Measurements from ENCODE around the gene WDR5.
A peak's percentile ranks its signal among the peaks of the same experiment; 100 is the strongest.

WDR5 gene

DNA sequence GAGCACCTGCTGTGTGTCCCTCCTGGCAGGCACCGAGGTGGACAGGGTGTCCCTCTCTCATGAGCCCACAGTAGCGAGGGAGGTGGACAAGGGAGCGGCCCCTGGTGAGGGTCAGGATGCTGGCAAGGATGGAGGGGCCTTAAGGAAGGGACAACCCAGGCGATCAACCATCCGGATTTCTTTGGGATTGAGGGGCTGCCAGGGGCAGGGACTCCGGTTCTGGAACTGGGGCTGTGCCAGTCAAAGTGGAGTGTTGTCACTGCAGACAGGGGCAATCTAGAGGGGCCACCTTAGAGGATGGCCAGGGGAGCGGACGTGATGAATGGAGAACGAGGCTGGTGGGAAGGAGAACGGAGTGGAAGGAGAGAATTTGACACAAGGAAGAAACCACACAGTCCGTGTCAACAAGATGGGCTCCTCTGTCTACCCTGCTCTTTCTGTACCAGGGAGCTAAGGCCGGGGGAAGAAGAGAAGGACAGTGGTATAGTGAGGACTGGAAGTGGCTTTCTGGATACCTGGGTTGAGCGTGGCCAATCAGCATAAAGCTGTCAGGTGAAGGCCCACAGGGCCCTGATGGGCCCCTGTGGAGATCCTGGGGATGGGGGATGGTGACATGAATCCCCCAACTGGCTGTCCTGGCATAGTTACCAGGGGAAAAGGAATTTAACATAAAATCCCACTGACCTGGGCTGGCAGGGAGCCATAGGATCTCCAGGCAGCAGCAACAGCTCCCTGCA is 4.2 kb upstream of the WDR5 start:
- no peak for TF ChIP-seq CTCF (conservative IDR thresholded peaks at IDR 0.05; ENCODE audit: low read depth, low read length)
- H2AFZ ChIP-seq (ENCODE audit: low read depth), result no peak overlapping the region
- H3K36me3 ChIP-seq (ENCODE audit: insufficient read depth), result no peaks in the 10 kb centered on the region
- peaks cover 7% of the 10 kb centered on the region; the same call in 1 of the 2 replicates for H3K27me3 ChIP-seq (ENCODE audit: insufficient read depth, low read depth)
- H3K4me2 ChIP-seq, result no peak overlapping the region
- peaks cover 3% of the 10 kb centered on the region for H3K79me2 ChIP-seq (ENCODE audit: insufficient read depth, low read depth)
- peaks cover 9% of the 10 kb centered on the region for H3K4me1 ChIP-seq (ENCODE audit: low read depth, poor library complexity, severe bottlenecking)
- H3K4me3 ChIP-seq (IDR thresholded peaks at IDR 0.05; ENCODE audit: insufficient read depth, low read depth, low read length), result no peak overlapping the region
- H3K9ac ChIP-seq, result no peak overlapping the region
- no peaks in the 10 kb centered on the region for H4K20me1 ChIP-seq (ENCODE audit: insufficient read depth)
- H3K27ac ChIP-seq, result no peak overlapping the region

DNA sequence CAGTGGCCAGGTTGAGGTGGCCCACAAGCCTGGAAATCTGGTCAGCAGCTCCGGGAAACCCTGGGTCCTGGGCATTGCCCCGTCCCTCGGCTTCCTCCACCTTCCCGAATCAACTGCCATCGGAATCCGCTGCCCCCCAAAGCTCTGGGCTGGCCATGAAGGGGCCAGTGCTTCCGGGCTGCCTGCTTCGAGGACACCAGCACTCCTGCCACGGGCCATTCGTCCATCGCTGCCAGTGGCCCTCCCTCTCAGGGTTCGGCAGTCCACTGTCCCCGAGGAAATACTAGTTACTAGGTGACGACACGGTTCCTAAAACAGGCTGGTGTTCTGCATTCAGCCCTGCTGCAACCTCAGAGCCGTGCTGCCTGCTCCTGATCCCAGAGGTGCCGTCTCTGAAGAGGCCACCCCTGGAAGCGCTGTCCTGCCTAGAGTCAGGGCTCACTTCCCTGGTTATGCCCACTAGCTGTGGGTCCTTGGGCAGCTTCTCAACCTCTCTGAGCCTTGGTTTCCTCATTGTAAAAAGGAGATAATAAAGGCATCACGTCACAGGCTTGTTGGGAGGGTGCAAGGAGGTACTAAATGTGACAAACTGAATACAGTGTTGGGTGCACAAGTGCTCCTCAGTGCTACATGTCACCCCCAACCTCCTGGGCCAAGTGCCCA is 3.5 kb upstream of the WDR5 start:
- H3K36me3 ChIP-seq (ENCODE audit: insufficient read depth), result no peaks in the 10 kb centered on the region
- H2AFZ ChIP-seq (ENCODE audit: low read depth), result no peak overlapping the region
- H3K4me2 ChIP-seq, result no peak overlapping the region
- H3K4me1 ChIP-seq (ENCODE audit: low read depth, poor library complexity, severe bottlenecking), result peaks cover 14% of the 10 kb centered on the region
- peaks cover 10% of the 10 kb centered on the region for H3K79me2 ChIP-seq (ENCODE audit: insufficient read depth, low read depth)
- no peak overlapping the region for H3K27ac ChIP-seq
- H3K4me3 ChIP-seq (IDR thresholded peaks at IDR 0.05; ENCODE audit: insufficient read depth, low read depth, low read length), result no peak overlapping the region
- no peaks in the 10 kb centered on the region for H4K20me1 ChIP-seq (ENCODE audit: insufficient read depth)
- H3K27me3 ChIP-seq (ENCODE audit: insufficient read depth, low read depth), result peaks cover 7% of the 10 kb centered on the region; the same call in 1 of the 2 replicates
- no peak overlapping the region for H3K9ac ChIP-seq
- no peak for TF ChIP-seq CTCF (conservative IDR thresholded peaks at IDR 0.05; ENCODE audit: low read depth, low read length)

- Histone ChIP-seq H3K4me2 (peak overlapping the region; percentile 98), H4K20me1 (ENCODE audit: insufficient read depth) (peaks cover 9% of the 10 kb centered on the region; the same call in 1 of the 2 replicates), H3K4me1 (ENCODE audit: low read depth, poor library complexity, severe bottlenecking) (peaks cover 22% of the 10 kb centered on the region), H3K4me3 (IDR thresholded peaks at IDR 0.05; ENCODE audit: insufficient read depth, low read depth, low read length) (no peak overlapping the region), H2AFZ (ENCODE audit: low read depth) (peak overlapping the region; percentile 99), H3K27ac (peak overlapping the region; percentile 96), H3K79me2 (ENCODE audit: insufficient read depth, low read depth) (peaks cover 36% of the 10 kb centered on the region), H3K36me3 (ENCODE audit: insufficient read depth) (no peaks in the 10 kb centered on the region), H3K27me3 (ENCODE audit: insufficient read depth, low read depth) (no peaks in the 10 kb centered on the region), H3K9ac (peak overlapping the region; percentile 98)
- TF ChIP-seq CTCF (conservative IDR thresholded peaks at IDR 0.05; ENCODE audit: low read depth, low read length), result no peak
Observed at GRCh38 chr9:134134949-134135342, 936 bp upstream of the WDR5 start.

DNA sequence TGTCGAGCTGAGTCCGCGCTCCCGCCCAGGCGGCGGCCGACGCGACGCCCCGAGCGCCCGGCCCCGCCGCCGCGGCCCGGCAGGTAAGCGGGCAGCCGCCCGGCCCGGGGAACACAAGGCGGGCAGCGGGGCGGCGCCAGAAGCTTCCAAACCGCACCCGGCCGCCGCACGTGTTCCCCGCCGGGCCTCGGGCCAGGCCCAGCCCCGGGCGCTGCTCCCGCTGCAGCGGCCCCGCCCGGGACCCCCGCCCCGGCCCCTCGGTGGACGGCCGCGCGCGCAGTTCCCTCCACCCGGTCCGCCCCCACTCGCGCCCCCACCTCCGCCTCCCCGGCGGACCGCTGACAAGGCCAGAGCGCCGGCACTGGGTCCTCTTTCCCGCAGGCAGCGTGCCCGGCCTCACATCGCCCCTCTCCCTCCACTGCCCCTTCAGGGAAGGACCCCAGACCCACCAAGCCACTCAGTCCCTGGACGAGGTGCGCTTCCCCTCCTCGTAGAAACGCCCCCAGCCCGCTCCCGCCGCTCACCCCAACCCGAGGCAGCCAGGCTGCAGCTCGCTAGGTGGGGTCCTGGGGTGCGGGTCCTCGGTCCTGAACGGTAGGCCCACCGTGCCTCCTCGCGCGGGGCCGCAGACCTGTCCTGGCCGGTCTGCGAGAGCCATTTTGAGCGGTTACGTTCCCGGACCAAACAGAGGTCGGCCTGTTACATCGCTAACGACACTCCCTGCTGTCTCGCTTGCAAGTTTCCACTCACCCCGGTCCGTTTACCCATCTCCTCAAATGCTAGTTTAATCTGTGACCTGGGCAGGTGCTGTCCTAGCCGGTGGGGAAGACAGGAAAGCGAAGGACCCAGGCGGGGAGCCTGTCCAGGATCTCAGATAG is 475 bp downstream of the WDR5 start:
- Histone ChIP-seq H3K27ac (peak overlapping the region; percentile 45; the same call in 1 of the 2 replicates), H3K4me1 (ENCODE audit: low read depth, poor library complexity, severe bottlenecking) (peaks cover 22% of the 10 kb centered on the region), H4K20me1 (ENCODE audit: insufficient read depth) (peaks cover 9% of the 10 kb centered on the region; the same call in 1 of the 2 replicates), H3K36me3 (ENCODE audit: insufficient read depth) (no peaks in the 10 kb centered on the region; the same call in 1 of the 2 replicates), H3K79me2 (ENCODE audit: insufficient read depth, low read depth) (peaks cover 39% of the 10 kb centered on the region), H2AFZ (ENCODE audit: low read depth) (peak overlapping the region; percentile 30; the same call in 1 of the 2 replicates), H3K27me3 (ENCODE audit: insufficient read depth, low read depth) (no peaks in the 10 kb centered on the region), H3K9ac (peak overlapping the region; percentile 85), H3K4me2 (peak overlapping the region; percentile 82), H3K4me3 (IDR thresholded peaks at IDR 0.05; ENCODE audit: insufficient read depth, low read depth, low read length) (peak overlapping the region; percentile 56)
- TF ChIP-seq CTCF (conservative IDR thresholded peaks at IDR 0.05; ENCODE audit: low read depth, low read length), result no peak

Data from KMS-11 (cell line).